HG03064 (cell line): Measurements from ENCODE around the gene BPI.
"Not testable (repeated sequence)": the region's sequence is repeated elsewhere in the genome, so short reads cannot be mapped to it uniquely, and the experiment has no call there.

Experiments
- ATAC-seq: cut with Tn5 transposase; IDR thresholded peaks from one replicate; pipeline ENCODE4 v1.9.1; 2021; ENCODE audit warnings: low read depth; ENCODE audit not compliant: unreplicated experiment

BPI gene

DNA sequence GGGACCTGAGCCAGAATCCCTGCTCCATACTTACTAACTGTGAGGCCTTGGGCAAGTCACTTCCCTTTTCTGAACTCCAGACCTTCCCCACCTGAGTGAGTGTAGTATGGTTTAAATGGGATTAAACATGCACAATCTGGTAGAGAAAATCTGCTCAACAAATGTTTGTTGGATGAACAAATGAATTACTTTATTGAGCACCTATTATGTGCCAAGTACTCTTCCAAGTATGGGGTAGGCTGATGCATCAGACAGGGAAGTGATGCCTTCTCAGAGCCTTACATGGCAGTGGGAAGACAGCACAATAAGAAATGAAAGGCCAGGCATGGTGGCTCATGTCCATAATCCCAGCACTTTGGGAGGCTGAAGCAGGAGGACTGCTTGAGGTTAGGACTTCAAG is 27.3 kb downstream of the BPI start:
- no peak for ATAC-seq

DNA sequence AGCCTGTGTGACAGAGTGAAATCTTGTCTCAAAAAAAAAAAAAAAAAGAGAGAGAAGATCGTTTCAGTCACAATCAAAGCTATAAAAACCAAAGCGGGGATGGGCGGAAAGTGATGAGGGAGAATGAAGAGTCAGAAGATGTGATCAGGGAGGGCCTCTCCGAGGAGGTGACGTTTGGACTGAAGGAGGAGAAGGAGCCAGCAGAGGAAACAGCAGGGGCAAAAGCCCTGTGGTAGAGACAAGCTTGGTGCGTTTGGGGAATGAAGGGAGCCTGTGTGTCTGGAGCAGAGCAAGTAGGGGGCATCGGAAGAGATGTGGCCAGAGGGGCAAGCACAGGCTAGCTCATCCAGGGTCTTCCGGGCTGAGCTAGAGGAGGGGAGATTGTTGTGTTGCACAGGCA is 27.9 kb downstream of the BPI start:
- no peak for ATAC-seq

- ATAC-seq, result no peak
Observed at GRCh38 chr20:38334016-38334415, 30.1 kb downstream of the BPI start.

GRCh38 chr20:38336726-38337125 is 32.8 kb downstream of the BPI start:
- ATAC-seq, result no peak

GRCh38 chr20:38337561-38338140 is 33.7 kb downstream of the BPI start:
- ATAC-seq, result no peak

DNA sequence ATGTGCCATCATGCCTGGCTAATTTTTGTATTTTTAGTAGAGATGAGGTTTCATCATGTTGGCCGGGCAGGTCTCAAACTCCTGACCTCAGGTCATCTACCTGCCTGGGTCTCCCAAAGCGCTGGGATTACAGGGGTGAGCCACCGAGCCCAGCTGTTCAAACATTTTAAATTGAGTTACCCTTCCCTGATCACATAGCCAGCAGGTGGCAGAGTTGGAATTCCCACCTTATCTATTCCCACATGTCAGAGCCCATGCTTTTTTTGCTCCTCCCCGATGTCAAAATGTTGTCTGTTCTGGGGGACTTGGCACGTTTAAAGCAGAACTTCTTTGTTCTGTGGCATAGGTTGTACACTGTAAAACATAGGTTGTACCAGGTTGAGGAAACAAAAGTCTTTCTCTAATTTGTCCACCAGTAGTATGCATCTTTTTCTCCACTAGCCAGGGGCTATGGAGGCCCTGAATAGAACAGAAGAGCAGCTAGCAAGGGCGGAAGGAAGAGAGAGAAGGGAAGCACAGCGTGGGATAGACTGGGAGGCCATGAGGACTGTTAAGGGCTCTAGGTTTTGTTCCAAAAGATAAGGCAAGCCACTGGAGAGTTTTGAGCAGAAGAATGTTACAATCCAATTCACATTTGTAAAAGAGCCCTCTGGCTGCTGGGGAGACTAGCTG is 35.0 kb downstream of the BPI start:
- no peak for ATAC-seq

GRCh38 chr20:38339521-38339896 is 35.6 kb downstream of the BPI start:
- not testable (repeated sequence) for ATAC-seq

DNA sequence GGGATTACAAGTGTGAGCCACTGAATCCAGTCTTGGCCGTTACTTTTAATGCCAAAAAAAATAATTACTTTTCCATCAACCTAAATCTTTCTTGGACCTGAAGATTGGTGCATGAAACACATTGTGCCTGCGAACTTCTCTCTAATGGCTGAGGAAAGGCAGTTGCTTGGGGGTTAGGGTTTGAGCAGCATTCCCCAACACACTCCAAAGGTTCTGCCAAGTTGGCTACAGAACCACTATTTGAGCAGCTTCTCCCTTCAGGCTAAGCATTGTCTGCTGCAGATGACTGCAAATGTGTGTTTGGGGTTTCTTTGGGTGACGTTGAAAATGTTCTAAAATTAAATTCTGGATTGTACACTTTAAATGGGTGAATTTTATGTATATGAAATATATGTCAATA is 36.0 kb downstream of the BPI start:
- no peak for ATAC-seq

GRCh38 chr20:38340693-38341092 is 36.7 kb downstream of the BPI start:
- no peak for ATAC-seq

- no peak for ATAC-seq
Observed at GRCh38 chr20:38342216-38342615, 38.3 kb downstream of the BPI start.

DNA sequence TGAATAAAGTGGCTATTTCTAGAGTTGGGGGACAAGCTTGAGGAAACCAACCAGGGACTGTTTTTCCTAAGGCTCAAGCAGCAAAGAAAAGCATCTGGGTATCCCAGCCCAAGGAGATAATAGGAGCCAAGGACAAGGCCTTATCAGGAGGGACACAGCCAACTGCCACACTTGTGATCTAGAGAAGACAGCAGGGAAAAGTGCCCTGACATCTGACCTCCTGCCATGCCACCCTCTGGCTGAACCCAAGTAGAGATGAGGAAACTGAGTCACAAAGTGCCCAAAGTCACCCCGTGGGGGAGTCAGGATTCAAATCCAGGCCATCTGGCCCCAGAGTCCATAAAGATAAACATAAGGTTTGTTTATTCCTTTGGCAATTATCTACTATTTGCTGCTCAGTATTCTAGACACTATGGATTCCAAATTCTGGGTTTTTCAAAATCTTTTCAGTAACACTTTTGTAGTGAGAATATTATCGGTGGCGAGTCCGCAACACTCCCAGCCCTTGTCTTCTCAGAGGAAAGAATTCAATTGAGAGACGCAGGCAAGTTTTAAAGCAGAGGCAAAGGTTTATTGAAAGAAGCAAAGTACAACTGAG is 38.9 kb downstream of the BPI start:
- no peak for ATAC-seq

GRCh38 chr20:38343311-38344106 is 39.6 kb downstream of the BPI start:
- ATAC-seq, result no peak

DNA sequence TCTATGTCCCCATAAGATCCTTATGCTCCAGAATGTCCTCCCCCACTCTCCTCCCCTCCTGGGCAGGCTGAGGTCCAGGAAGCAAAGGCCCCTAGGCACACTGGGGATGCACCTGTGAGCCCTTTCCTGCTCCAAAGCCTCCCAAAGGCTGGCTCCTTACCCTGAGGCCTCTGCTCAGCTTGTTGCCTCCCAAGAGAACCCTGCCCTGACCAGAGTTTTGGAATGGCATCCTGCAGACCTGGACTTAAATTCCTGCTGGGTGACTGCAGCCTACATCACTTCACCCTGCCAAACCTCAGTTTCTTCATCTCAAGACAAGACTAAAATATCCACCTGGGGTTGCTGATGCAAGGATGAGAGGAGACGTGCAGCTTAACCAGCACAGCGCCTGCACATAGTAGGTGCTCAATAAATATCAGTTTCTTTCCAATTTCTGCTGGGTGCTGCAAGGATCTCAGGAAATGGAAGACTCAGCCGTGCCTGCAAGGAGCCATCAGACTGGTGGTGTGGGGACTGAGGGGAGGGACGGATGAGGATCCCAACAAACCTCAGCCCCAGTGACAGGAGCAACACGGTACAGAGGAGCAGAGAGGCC is 40.2 kb downstream of the BPI start:
- no peak for ATAC-seq

GRCh38 chr20:38345643-38346042 is 41.7 kb downstream of the BPI start:
- ATAC-seq, result no peak

DNA sequence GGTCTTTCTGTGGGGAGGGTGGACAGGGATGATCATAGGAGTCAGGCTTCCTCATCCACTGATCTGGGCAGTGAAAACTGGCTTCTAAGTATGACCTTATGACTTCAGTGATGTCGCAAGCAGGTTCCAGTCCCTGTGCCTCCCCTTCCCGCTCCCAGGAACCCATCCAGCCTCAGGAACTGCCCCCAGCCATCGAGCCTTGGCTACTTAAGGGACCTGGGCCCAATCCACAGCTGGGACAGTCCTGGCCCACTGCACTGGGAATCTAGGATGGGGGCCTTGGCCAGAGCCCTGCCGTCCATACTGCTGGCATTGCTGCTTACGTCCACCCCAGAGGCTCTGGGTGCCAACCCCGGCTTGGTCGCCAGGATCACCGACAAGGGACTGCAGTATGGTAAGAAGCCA is 42.3 kb downstream of the BPI start, which contains the start of gene LBP:
TSS of gene LBP (plus strand) at position 236 of the 405 bp plus-strand sequence. CDS start at position 271, 35 bp downstream.
- no peak for ATAC-seq

DNA sequence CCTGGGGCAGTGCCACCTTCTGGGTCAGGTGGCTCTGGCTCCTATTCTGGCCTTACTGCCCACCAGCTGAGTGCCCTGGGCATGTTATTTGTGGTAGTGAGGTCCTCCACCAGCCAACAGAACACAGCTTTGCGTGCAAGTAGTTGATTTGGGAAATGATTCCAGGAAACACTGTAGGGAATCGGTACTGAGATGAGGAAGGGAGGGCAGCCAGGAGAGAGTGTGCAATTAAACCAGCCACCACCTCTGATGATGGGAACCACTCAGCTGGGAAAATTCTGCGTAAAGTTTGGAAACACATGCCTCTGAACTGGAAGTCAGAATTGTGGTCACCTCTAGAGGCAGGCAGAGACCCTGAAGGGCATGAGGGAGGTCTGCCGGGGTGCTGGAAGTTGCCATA is 42.8 kb downstream of the BPI start:
- no peak for ATAC-seq

GRCh38 chr20:38349856-38350255 is 45.9 kb downstream of the BPI start:
- ATAC-seq, result no peak

DNA sequence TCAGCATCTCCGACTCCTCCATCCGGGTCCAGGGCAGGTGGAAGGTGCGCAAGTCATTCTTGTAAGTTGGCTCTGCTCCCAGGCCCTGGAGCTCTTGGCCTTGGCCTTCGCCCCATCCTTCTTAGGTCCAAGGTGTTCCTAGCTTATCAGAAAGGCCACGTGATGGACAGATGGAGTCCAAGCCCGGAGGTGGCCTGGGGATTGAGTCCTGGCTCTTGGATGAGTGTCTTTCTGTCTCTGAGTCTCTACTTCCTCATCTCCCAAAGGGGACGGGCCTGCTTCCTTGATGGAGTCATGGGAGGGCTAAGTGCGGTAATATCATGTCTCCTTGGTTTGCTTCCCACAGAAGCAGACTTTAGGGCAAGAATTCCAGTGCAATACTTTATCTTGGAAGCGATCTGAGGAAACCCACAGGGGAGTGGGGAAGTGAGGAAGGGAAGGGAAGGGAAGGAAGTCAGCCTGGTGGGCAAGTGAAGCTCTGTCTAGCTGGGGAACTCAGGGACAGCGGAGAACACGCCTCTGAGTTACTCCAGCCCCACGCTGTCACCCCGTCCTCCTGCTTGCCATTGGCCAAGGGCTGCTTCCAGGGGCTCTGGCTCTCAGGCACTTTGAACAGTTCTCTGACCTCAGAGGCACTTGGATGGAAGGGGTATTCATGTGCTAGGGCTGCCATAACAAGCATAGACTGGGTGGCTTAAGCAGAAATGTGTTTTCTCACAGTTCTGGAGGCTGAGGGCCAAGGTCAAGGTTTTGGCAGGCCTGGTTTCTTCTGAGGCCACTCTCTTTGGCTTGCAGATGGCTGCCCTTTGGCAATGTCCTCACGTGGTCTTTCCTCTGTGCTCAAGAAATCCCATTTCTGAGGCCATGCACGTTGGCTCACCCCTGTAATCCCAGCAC is 47.2 kb downstream of the BPI start:
- ATAC-seq, result no peak

DNA sequence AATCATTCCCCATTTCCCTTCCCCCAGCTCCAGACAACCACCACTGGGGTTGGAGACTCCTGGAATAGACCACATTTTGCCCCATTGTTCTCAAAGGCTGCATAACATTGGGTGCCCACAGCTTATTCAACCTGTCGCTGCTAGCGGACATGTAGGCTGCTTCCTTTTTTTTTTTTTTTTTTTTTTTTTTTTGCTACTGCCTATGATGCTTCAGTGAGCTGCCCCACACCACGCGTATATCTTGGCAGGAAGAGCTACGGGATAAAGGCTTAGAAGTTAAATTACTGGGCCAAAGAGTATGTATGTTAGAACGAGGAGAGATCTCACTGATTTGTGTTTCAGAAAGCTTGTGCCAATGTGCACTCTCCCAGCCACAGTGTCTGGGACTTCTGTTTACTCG is 49.4 kb downstream of the BPI start:
- ATAC-seq, result no peak

- ATAC-seq, result no peak
Observed at GRCh38 chr20:38354227-38354626, 50.3 kb downstream of the BPI start.
